HL-60/S4 treated with retinoic acid at 250 ng/mL for 4 days and 3 days (cell line): Measurements from ENCODE around the gene ERAS.
"Not testable (repeated sequence)": the region's sequence is repeated elsewhere in the genome, so short reads cannot be mapped to it uniquely, and the experiment has no call there.

Experiments
- in situ Hi-C: fragments of 300-500 bp; cut with MboI; formaldehyde crosslinking; loops from 2 replicates; pipeline ENCODE4 v1.7.0; 2022; ENCODE audit warnings: low sequenced_read_pairs

Gene ERAS

DNA sequence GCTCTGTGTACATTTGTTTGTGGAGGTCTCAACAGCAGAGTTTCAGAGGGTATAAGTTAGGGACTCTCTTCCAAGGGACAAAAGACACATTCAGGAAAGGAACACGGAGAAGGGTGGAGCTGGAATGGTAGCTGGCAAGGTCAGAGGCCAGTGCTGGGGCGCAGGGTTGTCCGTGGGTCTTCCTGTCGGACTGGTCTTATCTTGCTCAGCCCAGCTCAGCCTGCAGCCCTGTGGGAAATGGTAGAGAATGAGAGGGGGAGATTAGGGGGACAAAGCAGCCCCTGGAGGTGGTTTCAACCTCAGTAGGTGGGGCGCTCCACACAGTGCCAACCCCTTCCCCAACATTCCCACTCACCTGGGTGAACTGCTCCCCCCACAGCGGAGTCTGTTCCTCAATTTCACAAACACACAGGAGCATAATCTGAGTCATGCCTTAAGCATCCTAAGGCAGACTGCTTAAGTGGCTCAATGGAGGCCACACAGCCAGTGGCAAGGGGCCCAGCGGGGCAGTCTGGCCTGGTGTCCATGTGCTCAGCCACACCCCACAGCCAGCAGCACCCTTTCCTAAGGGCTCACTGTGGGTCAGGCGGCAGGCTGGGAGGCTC lies 31.3 kb upstream of the ERAS start:
- in situ Hi-C loops = no loop called here

DNA sequence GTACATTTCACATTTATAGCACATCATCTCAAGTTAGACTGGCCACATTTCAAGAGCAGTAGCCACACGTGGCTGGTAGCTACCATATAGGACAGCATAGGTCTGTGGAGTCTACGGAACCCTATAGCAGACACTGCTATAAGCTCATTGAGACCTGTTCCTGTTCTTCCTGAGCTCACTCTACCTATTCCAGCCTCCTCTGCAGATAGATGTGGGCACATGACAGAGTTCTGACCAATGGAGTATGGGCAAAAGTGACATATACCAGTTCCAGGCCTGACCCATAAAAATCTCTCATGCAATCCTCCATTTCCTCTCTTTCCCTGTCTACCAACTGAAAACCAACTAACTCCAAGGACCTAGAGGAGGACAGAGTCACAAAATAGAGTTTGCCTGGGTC lies 28.0 kb upstream of the ERAS start:
- in situ Hi-C loops = no loop called here

DNA sequence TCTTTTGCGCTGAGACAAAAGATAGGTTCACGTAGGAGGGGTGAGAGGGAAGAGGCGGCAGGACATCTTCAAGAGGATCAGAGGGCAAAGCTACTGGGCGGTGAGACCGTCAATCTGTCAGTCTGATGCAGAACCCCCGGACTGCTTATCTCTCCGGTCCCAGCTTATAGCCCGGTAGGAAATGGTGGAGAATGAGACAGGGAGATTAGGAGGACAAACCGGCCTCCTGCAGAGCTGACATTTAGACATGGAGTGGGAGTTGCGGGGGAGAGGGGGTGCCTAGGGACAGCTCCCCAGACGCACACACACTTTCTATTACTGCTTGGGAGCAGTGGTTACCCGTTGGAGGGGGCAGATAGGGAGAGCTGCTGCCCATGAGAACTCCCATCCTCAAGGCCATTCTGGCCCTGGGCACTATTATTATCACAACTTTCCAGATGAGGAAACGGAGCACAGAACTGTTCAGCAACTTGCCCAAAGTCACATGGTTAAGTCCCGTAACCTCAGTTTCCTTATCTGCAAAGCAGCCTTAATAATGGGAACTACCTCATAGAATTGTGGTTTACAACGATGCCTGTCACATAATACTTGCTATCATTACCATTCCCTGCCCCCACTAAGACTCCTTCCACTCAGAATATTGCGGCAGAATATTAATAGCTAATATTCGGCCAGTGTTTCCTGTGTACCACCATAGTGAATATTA lies 25.6 kb upstream of the ERAS start:
- in situ Hi-C loops = no loop called here

DNA sequence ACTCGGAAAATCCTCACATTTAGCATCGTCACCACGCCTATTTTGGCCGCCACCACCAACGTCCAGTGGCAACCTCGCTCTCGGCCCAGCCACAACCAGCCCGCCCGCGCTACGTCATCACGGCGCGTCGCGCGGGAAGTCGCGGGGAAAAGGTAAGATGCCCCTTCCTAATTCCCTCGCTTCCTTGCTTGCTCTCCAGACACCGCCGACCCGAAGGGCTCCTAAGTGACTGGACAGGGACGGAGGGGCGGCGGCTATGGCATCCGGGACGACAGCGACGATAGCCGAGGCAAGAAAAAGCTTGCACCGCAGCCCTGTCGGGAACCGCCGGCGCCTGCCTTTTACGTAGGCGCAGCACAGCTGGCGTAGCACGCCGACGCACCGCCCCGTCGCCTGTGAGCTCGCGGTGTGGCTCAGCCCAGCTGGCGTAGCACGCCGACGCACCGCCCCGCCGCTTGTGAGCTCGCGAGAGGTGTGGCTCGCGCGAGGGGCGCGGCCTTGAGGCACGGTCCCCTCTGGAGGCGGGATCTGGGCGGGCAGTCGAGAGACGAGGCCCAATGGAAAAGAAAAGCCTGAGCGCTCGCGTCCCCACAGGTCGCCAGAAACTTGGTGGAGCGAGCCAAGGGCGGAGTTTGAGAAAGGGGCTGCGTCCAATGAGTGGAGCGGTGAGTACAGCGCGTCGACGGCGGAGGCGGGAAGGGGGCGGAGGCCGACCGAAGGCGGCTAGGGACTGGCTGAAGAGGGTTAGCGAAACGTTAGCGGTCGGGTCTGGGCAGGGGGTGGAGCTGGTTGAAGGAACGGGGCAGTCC lies 24.8 kb upstream of the ERAS start, which contains the start of gene HDAC6:
Gene HDAC6 (plus strand): TSS at position 788 of the 809 bp plus-strand sequence. CDS start 626 bp downstream, outside the sequence.
- in situ Hi-C loops = no loop called here

- in situ Hi-C loops = no loop called here
Observed at GRCh38 chrX:48802089-48802904, 24.0 kb upstream of the ERAS start.

DNA sequence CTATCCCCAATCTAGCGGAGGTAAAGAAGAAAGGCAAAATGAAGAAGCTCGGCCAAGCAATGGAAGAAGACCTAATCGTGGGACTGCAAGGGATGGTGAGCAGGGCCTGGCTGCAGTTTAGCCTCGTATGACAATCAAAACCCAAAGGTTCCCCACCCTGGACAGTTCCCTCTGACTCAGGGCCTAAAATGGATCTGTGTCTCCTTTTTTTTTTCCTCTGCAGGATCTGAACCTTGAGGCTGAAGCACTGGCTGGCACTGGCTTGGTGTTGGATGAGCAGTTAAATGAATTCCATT lies 23.5 kb upstream of the ERAS start:
- in situ Hi-C loops = no loop called here

GRCh38 chrX:48806081-48806480 lies 20.2 kb upstream of the ERAS start:
- in situ Hi-C loops = no loop called here

DNA sequence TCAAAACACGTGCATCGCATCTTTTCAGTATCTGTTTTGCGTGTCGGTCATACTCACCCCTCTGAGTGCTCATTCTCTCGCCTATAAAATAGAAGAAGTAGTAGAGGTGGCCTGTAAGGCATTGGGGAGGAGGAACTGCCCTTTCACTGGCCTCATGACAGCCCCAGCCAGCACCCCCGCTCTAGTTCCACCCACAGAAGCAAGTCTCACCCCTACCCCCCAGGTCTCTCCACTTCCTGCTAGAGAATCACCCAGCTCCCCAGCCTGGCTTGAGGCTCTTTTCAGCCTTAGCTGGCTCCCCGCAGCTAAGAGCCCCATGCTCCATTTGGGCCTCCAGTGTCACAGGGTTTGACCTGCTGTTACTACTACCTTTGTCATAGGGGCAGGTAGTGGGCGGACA lies 12.7 kb upstream of the ERAS start:
- in situ Hi-C loops = no loop called here

- in situ Hi-C loops = no loop called here
Observed at GRCh38 chrX:48814722-48815121, 11.6 kb upstream of the ERAS start.

DNA sequence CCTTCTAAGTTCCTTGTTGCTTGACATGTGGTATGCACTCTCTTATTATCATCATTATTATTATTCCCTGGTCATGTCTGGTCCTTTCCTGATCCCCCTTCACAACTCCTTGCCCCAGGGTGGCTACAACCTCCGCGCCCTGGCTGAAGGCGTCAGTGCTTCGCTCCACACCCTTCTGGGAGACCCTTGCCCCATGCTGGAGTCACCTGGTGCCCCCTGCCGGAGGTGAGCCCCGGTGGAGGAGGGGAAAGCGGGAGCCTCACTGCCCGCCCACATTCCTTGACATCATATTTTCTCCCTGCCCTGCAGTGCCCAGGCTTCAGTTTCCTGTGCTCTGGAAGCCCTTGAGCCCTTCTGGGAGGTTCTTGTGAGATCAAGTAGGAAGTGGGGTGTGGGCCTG lies 11.0 kb upstream of the ERAS start:
- in situ Hi-C loops = no loop called here

DNA sequence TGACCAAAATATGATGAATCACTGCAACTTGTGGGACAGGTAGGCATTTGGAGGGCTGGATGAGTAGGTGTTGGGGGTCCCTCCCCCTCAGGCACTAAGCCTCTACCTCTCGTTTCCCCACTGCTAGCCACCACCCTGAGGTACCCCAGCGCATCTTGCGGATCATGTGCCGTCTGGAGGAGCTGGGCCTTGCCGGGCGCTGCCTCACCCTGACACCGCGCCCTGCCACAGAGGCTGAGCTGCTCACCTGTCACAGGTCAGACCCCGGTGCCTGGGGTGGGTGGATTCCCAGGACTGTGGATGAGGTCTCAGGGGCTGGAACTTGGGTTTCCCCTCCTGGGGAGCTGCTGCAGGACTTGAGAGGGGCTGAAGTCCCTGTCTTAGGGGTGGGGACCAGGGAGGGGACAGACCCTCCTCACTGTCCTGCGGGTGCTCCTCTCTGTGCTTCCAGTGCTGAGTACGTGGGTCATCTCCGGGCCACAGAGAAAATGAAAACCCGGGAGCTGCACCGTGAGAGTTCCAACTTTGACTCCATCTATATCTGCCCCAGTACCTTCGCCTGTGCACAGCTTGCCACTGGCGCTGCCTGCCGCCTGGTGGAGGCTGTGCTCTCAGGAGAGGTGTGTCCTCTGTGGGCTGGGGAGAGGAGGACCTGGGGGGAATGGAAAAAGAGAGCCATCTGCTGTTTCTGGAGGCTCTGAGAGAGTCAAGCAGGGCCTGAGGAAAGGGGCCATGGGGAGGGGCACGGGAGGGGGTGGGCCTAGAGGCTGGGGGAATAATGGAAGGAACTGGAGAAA lies 10.1 kb upstream of the ERAS start:
- in situ Hi-C loops = no loop called here

DNA sequence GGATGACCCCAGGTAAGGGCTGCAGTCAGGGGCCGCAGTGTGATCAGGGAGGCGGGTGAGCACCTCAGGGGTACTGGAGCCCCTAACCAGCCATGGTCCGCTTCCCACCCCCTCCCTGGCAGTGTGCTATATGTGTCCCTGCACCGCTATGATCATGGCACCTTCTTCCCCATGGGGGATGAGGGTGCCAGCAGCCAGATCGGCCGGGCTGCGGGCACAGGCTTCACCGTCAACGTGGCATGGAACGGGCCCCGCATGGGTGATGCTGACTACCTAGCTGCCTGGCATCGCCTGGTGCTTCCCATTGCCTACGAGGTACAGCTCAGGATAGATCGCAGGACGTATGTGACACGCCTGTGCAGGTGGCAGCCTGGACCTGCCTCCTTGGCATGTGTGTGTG lies 8.2 kb upstream of the ERAS start:
- in situ Hi-C loops = no loop called here

DNA sequence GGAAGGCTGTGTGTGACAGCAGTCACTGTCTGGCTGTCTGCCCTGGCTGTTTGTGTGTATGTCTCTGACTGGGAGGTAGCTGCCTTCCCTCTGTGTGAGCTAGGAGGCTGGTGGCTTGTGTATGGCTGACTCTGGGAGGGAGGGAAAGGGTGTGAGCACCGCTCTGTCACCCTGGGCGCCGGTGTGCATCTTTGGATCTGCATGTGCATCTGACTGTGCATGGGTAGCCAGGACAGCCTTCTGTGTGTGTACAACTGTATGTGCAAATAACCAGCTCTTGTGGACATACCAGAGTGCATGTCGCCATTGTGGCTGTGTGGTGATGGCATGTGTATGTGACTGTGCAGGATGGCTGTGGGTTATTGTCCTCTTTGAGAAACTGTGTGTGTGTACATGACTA lies 7.4 kb upstream of the ERAS start:
- in situ Hi-C loops = no loop called here

DNA sequence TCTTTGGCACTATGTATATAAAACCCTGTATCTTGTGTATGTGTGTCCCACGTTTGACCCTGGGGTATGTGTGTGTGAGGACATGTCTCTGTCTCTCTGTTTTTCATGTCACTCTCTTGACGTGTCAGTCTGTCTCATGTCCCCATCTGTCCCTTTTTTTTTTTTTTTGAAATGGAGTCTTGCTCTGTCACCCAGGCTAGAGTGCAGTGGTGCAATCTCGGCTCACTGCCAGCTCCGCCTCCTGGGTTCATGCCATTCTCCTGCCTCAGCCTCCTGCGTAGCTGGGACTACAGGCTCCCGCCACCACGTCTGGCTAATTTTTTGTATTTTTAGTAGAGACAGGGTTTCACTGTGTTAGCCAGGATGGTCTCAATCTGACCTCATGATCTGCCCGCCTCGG lies 6.9 kb upstream of the ERAS start:
- in situ Hi-C loops = not testable (repeated sequence)

GRCh38 chrX:48823053-48823452 lies 3.3 kb upstream of the ERAS start:
- in situ Hi-C loops = no loop called here

DNA sequence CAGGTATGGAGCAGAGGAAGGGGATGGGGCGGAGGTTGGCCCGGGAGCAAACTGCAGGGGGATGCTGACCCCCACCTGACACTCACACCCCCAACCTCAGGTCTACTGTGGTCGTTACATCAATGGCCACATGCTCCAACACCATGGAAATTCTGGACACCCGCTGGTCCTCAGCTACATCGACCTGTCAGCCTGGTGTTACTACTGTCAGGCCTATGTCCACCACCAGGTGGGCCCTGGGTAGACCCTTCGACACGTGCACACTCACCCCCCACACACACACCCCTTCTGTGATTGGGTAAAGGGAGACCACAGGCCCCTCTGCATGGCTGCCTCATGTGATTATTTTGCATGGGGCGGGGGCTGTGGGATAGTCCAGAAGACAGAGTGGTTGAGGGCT lies 2.2 kb upstream of the ERAS start:
- in situ Hi-C loops = no loop called here

DNA sequence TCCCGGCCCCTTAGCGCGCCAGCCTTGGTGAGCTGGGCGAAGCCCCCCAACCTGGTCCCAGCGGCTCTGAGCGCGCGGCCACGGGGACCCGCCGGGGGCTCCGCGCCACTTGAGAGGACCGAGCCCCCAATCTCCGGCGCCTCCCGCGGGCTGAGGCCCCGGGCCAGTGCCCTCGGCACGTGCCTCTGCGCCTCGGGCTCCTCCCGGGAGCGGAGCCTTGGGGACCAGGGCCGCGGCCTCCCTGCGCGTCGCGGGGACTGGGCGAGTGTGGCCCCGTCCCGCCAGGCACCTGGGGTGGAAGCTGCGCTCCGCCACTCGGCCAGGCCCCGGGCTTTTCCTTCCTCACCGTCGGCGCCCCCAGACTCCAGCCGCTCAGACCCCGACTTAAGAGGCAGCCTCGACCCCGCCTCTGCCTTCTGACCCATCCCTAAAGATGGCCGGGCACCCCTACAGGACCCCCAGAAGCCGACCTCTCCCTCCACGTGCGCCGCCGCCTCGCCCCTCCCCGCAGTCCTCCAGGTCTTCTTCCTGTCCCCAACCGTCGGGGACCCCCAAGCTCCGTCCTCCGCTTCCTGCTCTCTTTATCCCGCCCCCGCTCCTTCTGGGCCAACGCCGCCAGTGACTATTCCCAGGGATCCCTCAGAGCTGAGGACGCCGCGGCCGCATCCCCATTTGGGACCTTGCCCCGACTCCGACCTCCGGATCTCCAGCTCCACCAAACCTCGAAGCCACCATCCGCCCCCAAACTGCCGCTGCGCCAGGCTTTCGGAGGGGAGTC lies 752 bp downstream of the ERAS start:
- in situ Hi-C loops = no loop called here

DNA sequence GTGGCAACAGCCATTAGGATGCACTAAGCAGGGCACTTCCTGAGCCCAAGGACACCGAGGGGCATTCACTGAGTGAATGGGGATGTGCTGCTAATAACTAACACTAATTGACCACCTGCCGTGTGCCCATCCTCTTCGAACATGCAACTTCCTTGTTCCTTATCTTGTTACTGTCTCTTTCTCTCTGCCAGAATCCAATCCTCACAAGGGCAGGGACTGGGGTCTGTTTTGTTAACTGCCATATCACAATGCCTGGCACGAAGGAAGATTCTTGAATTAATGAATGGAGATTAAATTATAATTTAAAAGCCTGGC lies 1.3 kb downstream of the ERAS start:
- in situ Hi-C loops = no loop called here

DNA sequence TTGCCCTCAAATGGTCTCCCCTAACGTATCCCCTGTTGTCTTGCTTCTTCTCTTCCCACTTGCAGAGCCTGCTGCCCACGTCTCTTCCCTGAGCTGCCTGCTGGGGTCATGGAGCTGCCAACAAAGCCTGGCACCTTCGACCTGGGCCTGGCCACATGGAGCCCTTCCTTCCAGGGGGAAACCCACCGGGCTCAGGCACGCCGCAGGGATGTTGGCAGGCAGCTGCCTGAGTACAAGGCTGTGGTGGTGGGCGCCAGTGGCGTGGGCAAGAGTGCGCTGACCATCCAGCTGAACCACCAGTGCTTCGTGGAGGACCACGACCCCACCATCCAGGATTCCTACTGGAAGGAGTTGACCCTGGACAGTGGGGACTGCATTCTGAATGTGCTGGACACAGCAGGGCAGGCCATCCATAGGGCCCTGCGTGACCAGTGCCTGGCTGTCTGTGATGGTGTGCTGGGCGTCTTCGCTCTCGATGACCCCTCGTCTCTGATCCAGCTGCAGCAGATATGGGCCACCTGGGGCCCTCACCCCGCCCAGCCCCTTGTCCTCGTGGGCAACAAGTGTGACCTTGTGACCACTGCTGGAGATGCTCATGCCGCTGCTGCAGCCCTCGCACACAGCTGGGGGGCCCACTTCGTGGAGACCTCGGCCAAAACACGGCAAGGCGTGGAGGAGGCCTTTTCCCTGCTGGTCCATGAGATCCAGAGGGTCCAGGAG lies 2.9 kb downstream of the ERAS start:
- in situ Hi-C loops = no loop called here
